ENCODE data around the gene FLYWCH2. TPM values are rescaled to one million over a fixed set of nuclear protein-coding genes. Genes with fewer than 3 reads are reported as not detected.
A peak's percentile ranks its signal among the peaks of the same experiment; 100 is the strongest.

FLYWCH2 gene
- polyA plus RNA-seq, 1 donor: 9.4 TPM

- H3K9me3 ChIP-seq (ENCODE audit: control insufficient read depth, low read depth, low read length): peaks cover 31% of the 10 kb centered on the region
- H3K36me3 ChIP-seq (ENCODE audit: control insufficient read depth, insufficient read depth, low read length): no peaks in the 10 kb centered on the region
- H3K4me3 ChIP-seq (ENCODE audit: low read length): no peak overlapping the region
- peaks cover 17% of the 10 kb centered on the region for H3K4me1 ChIP-seq (ENCODE audit: control insufficient read depth, insufficient read depth, low read length)
- H3K27ac ChIP-seq (ENCODE audit: low read length): no peak overlapping the region
- 70% methylated on average over 2 of the region's 5 CpGs for WGBS (ENCODE audit: insufficient coverage, low lambda C conversion rate)
- peaks cover 20% of the 10 kb centered on the region for H3K27me3 ChIP-seq (ENCODE audit: control insufficient read depth, insufficient read depth, low read length)
- no peak for DNase-seq
These were observed 28.2 kb upstream of the FLYWCH2 start for GRCh38 chr16:2854700-2855309.

- Histone ChIP-seq H3K27me3 (ENCODE audit: control insufficient read depth, insufficient read depth, low read length) (peaks cover 20% of the 10 kb centered on the region), H3K27ac (ENCODE audit: low read length) (no peak overlapping the region), H3K36me3 (ENCODE audit: control insufficient read depth, insufficient read depth, low read length) (no peaks in the 10 kb centered on the region), H3K4me1 (ENCODE audit: control insufficient read depth, insufficient read depth, low read length) (peaks cover 17% of the 10 kb centered on the region), H3K9me3 (ENCODE audit: control insufficient read depth, low read depth, low read length) (peaks cover 34% of the 10 kb centered on the region), H3K4me3 (ENCODE audit: low read length) (no peak overlapping the region)
- WGBS (ENCODE audit: insufficient coverage, low lambda C conversion rate): no CpG with 5 or more reads among the region's 6 CpGs
- DNase-seq: no peak
These were observed 27.5 kb upstream of the FLYWCH2 start for GRCh38 chr16:2855536-2855935.

- H3K4me3 ChIP-seq (ENCODE audit: low read length): no peak overlapping the region
- H3K36me3 ChIP-seq (ENCODE audit: control insufficient read depth, insufficient read depth, low read length): no peaks in the 10 kb centered on the region
- peaks cover 20% of the 10 kb centered on the region for H3K27me3 ChIP-seq (ENCODE audit: control insufficient read depth, insufficient read depth, low read length)
- H3K27ac ChIP-seq (ENCODE audit: low read length): no peak overlapping the region
- peaks cover 17% of the 10 kb centered on the region for H3K4me1 ChIP-seq (ENCODE audit: control insufficient read depth, insufficient read depth, low read length)
- peaks cover 40% of the 10 kb centered on the region for H3K9me3 ChIP-seq (ENCODE audit: control insufficient read depth, low read depth, low read length)
- 93% methylated on average over 2 of the region's 14 CpGs for WGBS (ENCODE audit: insufficient coverage, low lambda C conversion rate)
- no peak for DNase-seq
These were observed 26.8 kb upstream of the FLYWCH2 start for GRCh38 chr16:2856061-2856670.

DNA sequence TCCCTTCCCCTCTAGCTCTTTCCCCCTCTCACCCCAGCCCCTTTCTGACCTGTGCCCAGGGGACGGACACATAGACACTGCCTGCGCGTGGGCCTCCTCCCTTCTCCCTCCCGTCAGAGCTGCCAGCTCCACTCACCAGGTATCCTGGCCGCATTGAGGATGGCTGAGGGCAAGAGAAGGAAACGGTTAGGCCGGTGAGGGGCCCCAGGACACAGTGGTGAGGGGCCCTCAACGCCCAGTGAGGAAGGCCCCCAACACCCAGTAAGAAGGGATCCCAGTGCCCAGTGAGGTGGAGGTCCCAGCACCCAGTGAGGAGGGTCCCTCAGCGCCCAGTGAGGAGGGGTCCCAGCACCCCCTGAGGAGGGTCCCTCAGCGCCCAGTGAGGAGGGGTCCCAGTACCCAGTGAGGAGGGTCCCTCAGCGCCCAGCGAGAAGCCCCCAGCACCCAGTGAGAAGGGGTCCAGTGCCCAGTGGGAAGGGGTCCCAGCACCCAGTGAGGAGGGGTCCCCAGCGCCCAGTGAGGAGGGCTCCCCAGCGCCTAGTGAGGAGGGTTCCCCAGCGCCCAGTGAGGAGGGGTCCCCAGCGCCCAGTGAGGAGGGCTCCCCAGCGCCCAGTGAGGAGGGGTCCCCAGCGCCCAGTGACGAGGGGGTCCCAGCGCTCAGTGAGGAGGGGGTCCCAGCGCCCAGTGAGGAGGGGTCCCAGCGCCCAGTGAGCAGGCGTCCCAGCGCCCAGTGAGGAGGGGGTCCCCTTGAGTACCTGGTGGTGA is 26.1 kb upstream of the FLYWCH2 start:
- no peak overlapping the region for H3K27ac ChIP-seq (ENCODE audit: low read length)
- no CpG with 5 or more reads among the region's 24 CpGs for WGBS (ENCODE audit: insufficient coverage, low lambda C conversion rate)
- no peaks in the 10 kb centered on the region for H3K36me3 ChIP-seq (ENCODE audit: control insufficient read depth, insufficient read depth, low read length)
- peaks cover 40% of the 10 kb centered on the region for H3K9me3 ChIP-seq (ENCODE audit: control insufficient read depth, low read depth, low read length)
- DNase-seq: no peak
- H3K4me1 ChIP-seq (ENCODE audit: control insufficient read depth, insufficient read depth, low read length): peaks cover 17% of the 10 kb centered on the region
- H3K27me3 ChIP-seq (ENCODE audit: control insufficient read depth, insufficient read depth, low read length): peaks cover 20% of the 10 kb centered on the region
- no peak overlapping the region for H3K4me3 ChIP-seq (ENCODE audit: low read length)

- DNase-seq: peak; percentile 54 to 76
- Histone ChIP-seq H3K27ac (ENCODE audit: low read length) (peak within 1 kb of the TSS; percentile 66), H3K9me3 (ENCODE audit: control insufficient read depth, low read depth, low read length) (peaks cover 40% of the 10 kb centered on the region), H3K27me3 (ENCODE audit: control insufficient read depth, insufficient read depth, low read length) (peaks cover 20% of the 10 kb centered on the region), H3K4me1 (ENCODE audit: control insufficient read depth, insufficient read depth, low read length) (peaks cover 17% of the 10 kb centered on the region), H3K4me3 (ENCODE audit: low read length) (peak within 1 kb of the TSS; percentile 49), H3K36me3 (ENCODE audit: control insufficient read depth, insufficient read depth, low read length) (no peaks in the 10 kb centered on the region)
- WGBS (ENCODE audit: insufficient coverage, low lambda C conversion rate): no CpG with 5 or more reads among the region's 42 CpGs
These were observed 25.4 kb upstream of the FLYWCH2 start, which contains the start of gene PRSS22 for GRCh38 chr16:2857451-2858244. PRSS22 (minus strand) TSS chr16:2858170; CDS start chr16:2858104, 66 bp downstream.

DNA sequence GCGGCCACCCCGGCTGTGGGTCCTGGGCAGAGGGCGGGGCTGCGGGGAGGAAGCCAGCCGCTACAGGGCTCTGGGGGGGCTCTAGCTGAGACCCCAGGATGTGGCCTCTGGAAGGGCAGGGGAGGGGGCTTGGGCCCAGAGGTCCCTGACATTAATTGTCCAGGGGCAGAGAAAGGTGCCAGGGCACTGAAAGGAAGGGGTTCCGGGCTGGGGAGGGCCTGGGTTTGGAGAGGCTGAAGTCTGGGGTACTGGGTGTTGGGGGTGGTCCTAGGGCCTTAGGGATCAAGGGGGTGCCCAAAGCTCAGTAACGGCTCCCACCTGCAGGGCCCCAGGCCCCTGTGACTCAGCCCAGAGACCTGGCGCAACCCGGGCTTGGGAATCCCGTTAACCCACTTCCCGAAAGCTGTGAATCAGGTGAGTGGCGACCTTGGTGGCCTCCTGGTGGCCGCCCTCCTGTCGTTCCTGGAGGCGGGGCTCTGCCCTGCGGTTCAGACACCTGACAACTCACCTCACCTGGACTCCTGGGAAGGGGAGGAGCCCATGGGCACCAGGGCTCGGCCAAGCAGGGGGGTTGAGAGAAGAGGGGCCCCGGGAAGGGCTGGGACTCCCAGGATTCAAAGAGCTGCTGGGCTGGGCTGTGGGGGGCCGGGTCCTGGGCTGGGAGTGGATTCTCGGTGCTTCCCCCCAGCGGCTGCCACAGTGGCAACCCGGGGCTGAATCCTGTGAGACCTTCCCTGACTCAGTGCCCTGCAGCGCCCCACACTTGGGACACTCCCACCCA is 24.6 kb upstream of the FLYWCH2 start:
- Histone ChIP-seq H3K4me1 (ENCODE audit: control insufficient read depth, insufficient read depth, low read length) (peaks cover 17% of the 10 kb centered on the region), H3K36me3 (ENCODE audit: control insufficient read depth, insufficient read depth, low read length) (no peaks in the 10 kb centered on the region), H3K27me3 (ENCODE audit: control insufficient read depth, insufficient read depth, low read length) (peaks cover 19% of the 10 kb centered on the region), H3K9me3 (ENCODE audit: control insufficient read depth, low read depth, low read length) (peaks cover 32% of the 10 kb centered on the region), H3K27ac (ENCODE audit: low read length) (peak overlapping the region; percentile 66), H3K4me3 (ENCODE audit: low read length) (peak overlapping the region; percentile 49)
- WGBS (ENCODE audit: insufficient coverage, low lambda C conversion rate): no CpG with 5 or more reads among the region's 23 CpGs
- peak; percentile 91 to 95 for DNase-seq

- DNase-seq: no peak
- whole genome bisulfite sequencing (ENCODE audit: insufficient coverage, low lambda C conversion rate): no CpG with 5 or more reads among the region's 10 CpGs
- Histone ChIP-seq H3K4me3 (ENCODE audit: low read length) (no peak overlapping the region), H3K9me3 (ENCODE audit: control insufficient read depth, low read depth, low read length) (peaks cover 25% of the 10 kb centered on the region), H3K27ac (ENCODE audit: low read length) (no peak overlapping the region), H3K36me3 (ENCODE audit: control insufficient read depth, insufficient read depth, low read length) (no peaks in the 10 kb centered on the region), H3K27me3 (ENCODE audit: control insufficient read depth, insufficient read depth, low read length) (peaks cover 19% of the 10 kb centered on the region), H3K4me1 (ENCODE audit: control insufficient read depth, insufficient read depth, low read length) (peaks cover 17% of the 10 kb centered on the region)
These were observed 23.2 kb upstream of the FLYWCH2 start for GRCh38 chr16:2859686-2860265.

GRCh38 chr16:2860826-2861567 is 22.0 kb upstream of the FLYWCH2 start:
- H3K9me3 ChIP-seq (ENCODE audit: control insufficient read depth, low read depth, low read length): peaks cover 24% of the 10 kb centered on the region
- no peaks in the 10 kb centered on the region for H3K36me3 ChIP-seq (ENCODE audit: control insufficient read depth, insufficient read depth, low read length)
- peaks cover 26% of the 10 kb centered on the region for H3K27me3 ChIP-seq (ENCODE audit: control insufficient read depth, insufficient read depth, low read length)
- no peak overlapping the region for H3K27ac ChIP-seq (ENCODE audit: low read length)
- H3K4me3 ChIP-seq (ENCODE audit: low read length): no peak overlapping the region
- peaks cover 17% of the 10 kb centered on the region for H3K4me1 ChIP-seq (ENCODE audit: control insufficient read depth, insufficient read depth, low read length)
- WGBS (ENCODE audit: insufficient coverage, low lambda C conversion rate): 60% methylated on average over 1 of the region's 8 CpGs
- DNase-seq: no peak

GRCh38 chr16:2865651-2866050 is 17.4 kb upstream of the FLYWCH2 start:
- Histone ChIP-seq H3K27me3 (ENCODE audit: control insufficient read depth, insufficient read depth, low read length) (peaks cover 11% of the 10 kb centered on the region), H3K27ac (ENCODE audit: low read length) (no peak overlapping the region), H3K9me3 (ENCODE audit: control insufficient read depth, low read depth, low read length) (peaks cover 7% of the 10 kb centered on the region), H3K36me3 (ENCODE audit: control insufficient read depth, insufficient read depth, low read length) (no peaks in the 10 kb centered on the region), H3K4me1 (ENCODE audit: control insufficient read depth, insufficient read depth, low read length) (peaks cover 4% of the 10 kb centered on the region), H3K4me3 (ENCODE audit: low read length) (no peak overlapping the region)
- no CpG with 5 or more reads among the region's 4 CpGs for WGBS (ENCODE audit: insufficient coverage, low lambda C conversion rate)
- no peak for DNase-seq
